Adrenal gland (tissue), 5 donors: ENCODE results near the gene PFKM.

ENCODE experiments used
- CTCF ChIP-seq, 6 experiments: fragments of 450-650 bp in 4 of 6; fragments of 200-600 bp in 2 of 6; sonication (generic) in 1 of 6; IDR thresholded peaks; 1 replicate in 5 of 6; 2 replicates in 1 of 6; pipeline versions ENCODE4 v1.5.1 to v1.8.0; 2016 to 2021; ENCODE audit warnings: antibody characterized with exemption in 6 of 6, mild to moderate bottlenecking in 2 of 6, moderate library complexity in 1 of 6
- POLR2A ChIP-seq, 2 donors: fragments of 450-650 bp; IDR thresholded peaks; one replicate each; pipeline ENCODE4 v1.6.1; 2017; ENCODE audit warnings: antibody characterized with exemption in 2 of 2, mild to moderate bottlenecking in 2 of 2, moderate library complexity in 1 of 2
- donor health status: DM: no; HTN: no; CAD: no.

- TF ChIP-seq CTCF (IDR thresholded peaks at IDR 0.05), result no peak
- no peak for TF ChIP-seq POLR2A (IDR thresholded peaks at IDR 0.05)
Measured at GRCh38 chr12:48132826-48133225, 13.7 kb downstream of the PFKM start.
